ENCODE data around the gene NMNAT2.

NMNAT2 gene

GRCh38 chr1:183203094-183203493, 215.1 kb downstream of the NMNAT2 start:
- TF ChIP-seq, protein P1, sequence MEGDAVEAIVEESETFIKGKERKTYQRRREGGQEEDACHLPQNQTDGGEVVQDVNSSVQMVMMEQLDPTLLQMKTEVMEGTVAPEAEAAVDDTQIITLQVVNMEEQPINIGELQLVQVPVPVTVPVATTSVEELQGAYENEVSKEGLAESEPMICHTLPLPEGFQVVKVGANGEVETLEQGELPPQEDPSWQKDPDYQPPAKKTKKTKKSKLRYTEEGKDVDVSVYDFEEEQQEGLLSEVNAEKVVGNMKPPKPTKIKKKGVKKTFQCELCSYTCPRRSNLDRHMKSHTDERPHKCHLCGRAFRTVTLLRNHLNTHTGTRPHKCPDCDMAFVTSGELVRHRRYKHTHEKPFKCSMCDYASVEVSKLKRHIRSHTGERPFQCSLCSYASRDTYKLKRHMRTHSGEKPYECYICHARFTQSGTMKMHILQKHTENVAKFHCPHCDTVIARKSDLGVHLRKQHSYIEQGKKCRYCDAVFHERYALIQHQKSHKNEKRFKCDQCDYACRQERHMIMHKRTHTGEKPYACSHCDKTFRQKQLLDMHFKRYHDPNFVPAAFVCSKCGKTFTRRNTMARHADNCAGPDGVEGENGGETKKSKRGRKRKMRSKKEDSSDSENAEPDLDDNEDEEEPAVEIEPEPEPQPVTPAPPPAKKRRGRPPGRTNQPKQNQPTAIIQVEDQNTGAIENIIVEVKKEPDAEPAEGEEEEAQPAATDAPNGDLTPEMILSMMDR (IDR thresholded peaks at IDR 0.05; ENCODE audit: low read depth, low read length), result no peak
- no peak for DNase-seq (ENCODE audit: extremely low read depth, low read depth)

DNA sequence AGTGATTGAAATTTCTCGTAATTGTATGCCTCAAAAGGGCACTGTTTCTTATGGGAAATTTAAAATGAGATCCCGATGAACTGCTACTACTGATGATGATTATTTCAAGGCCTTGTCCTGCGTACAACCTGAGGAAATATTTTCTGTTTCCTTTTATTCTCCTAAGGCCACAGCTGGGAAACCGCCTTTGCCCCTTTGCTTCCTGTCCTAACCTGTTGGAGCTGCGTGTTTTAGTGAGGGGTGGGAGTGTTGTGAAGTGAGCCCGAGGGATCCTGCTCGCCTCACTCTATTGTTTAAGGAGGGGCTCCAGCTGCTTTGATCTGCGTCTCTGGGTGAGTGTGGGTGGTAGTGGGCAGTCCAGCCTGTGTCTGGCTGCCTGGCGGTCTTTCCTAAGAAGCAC, 217.7 kb downstream of the NMNAT2 start:
- TF ChIP-seq, protein P1 (IDR thresholded peaks at IDR 0.05; ENCODE audit: low read depth, low read length), result no peak
- DNase-seq (ENCODE audit: extremely low read depth, low read depth), result no peak

DNA sequence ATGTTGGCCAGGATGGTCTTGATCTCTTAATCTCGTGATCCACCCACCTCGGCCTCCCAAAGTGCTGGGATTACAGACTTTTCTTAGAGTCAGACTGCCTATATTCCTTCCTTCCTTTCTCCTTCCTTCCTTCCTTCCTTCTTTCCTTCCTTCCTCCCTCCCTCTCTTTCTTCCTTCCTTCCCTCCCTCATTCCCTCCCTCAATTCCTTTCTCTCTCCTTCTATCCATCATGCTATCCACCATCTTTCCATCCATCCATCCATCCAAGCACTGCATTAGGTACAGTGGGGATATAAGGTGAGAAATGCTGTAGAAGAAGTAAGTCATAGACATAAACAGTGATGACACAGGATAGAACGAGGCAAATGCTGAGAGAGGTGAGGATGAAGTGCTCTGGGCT, 218.9 kb downstream of the NMNAT2 start:
- no peak for DNase-seq (ENCODE audit: extremely low read depth, low read depth)
- TF ChIP-seq, protein P1 (IDR thresholded peaks at IDR 0.05; ENCODE audit: low read depth, low read length), result no peak

- peak; percentile 29 for DNase-seq (ENCODE audit: extremely low read depth, low read depth)
- TF ChIP-seq, protein P1 (IDR thresholded peaks at IDR 0.05; ENCODE audit: low read depth, low read length), result no peak
Observed at GRCh38 chr1:183198463-183198862, 219.7 kb downstream of the NMNAT2 start.

Measured in AG09319 (cell line).